NCI-H1930 (cell line): ENCODE measurements around the gene ZNF43.
"Not testable (repeated sequence)": the region's sequence is repeated elsewhere in the genome, so short reads cannot be mapped to it uniquely, and the experiment has no call there.

Experiments used
- DNase-seq, 2 experiments: peaks; one replicate each; lab custom pipeline; 2025; lab: John Stamatoyannopoulos, UW

The ZNF43 gene

DNA sequence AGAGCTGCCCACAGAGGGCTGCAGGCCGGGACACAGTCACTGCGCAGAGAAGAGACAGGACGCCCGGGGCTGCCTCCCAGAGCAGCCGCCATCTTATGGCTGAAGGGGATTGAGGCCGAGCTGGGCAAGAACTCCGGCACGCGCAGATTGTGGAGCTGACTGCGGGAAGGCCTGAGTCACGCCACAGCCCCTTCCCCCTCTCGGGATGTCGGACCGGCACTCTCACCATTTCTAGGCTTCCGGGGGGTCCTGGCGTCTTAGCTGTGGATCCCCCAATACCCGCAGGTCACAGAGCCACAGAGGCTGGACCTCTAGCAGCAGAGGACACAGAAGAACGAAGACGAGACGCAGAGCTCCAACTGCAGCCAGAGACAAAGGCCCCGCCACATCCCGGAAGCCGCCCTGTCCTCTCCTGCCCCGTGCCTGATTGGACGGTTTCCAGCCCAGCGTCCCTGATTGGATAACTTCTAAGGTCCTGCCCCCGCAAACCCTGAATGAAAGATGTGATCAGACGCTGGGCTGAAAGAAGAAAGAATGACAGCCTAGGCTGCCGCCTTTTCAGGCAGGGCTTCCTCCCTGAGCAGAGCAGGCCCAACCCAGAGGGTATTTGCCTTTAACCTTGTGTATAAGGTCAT lies at the start of gene ZNF43:
Gene ZNF43 (minus strand): TSS at position 373 of the 635 bp plus-strand sequence. CDS start 144 bp downstream, at position 229.
- DNase-seq: peak; percentile 75

DNA sequence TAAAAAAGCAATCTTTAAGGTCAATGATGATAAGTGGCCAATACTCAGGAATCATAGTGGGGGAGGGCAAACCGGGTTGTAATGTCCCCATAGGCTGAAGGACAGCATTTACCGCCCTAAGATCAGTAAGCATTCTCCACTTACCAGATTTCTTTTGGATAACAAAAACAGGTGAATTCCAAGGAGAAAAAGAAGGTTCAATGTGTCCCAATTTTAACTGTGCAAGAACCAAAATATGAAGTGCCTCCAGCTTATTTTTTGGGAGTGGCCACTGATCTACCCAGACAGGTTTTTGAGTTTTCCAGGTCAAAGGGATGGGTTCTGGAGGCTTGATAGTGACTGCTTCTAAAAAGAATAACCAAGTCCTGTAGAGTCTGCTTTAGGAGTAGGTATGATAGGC lies 49.5 kb upstream of the ZNF43 start:
- not testable (repeated sequence) for DNase-seq

DNA sequence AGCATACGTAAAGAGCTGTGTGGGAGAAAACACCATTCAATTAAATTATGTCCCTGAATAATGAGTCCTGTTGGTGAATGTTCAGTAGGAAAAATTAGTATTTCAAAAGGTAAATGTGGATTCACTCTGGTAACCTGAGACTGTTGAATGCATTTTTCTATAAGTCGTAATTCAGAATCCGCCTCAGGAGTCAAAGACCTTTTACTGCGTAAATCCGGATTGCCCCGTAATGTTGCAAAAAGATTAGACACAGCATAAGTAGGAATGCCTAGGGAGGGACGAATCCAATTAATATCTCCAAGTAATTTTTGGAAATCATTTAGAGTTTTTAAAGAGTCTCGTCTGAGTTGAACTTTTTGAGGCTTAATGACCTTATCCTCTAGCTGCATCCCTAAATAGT lies 48.8 kb upstream of the ZNF43 start:
- DNase-seq: not testable (repeated sequence)

DNA sequence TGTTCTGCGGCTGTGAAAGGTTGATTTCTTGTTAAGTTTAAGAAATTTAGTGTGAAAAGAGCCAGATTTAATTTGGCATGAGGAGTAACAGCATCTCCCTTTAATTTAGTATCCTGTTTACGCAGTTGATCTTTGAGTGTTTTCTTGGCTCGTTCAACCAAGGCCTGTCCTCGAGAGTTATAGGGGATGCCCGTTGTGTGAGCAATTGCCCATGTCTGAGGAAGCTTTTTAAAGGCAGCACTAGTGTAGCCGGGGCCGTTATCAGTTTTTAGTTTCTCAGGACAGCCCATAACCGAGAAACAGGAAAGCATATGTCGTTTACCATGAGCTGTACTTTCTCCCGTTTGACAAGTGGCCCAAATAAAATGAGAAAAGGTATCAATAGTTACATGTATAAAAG lies 47.5 kb upstream of the ZNF43 start:
- DNase-seq: no peak

DNA sequence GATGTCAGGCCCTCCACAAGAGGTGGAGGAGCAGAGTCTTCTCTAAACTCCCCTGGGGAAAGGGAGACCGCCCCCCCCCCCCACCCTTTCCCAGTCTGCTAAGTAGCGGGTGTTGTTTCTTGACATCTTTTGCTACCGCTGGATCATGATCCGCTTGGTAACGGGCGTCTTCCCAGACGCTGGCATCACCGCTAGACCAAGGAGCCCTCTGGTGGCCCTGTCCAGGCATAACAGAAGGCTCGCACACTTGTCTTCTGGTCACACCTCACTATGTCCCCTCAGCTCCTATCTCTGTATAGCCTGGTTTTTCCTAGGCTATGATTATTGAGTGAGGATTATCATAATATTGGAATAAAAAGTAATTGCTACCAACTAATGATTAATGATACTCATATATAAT lies 44.8 kb upstream of the ZNF43 start:
- not testable (repeated sequence) for DNase-seq

DNA sequence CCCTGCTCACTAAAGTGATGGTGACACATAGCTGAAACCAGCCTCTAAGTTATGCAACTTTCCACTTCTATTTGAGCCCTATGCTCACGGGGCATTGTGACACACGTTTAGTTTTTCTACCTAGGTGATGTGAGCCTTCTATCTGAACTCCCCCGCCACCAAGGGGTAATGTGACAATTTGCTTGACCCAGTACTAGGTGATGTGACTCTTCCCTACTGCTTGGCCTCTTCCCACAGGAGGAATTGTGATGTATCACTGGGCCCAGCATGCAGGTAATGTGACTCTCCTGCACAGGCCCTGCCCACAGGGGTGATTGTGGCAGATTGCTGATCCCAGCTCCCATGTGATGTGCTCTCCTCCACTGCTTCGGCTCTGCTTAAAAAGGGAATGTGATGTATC lies 42.7 kb upstream of the ZNF43 start:
- DNase-seq: no peak

DNA sequence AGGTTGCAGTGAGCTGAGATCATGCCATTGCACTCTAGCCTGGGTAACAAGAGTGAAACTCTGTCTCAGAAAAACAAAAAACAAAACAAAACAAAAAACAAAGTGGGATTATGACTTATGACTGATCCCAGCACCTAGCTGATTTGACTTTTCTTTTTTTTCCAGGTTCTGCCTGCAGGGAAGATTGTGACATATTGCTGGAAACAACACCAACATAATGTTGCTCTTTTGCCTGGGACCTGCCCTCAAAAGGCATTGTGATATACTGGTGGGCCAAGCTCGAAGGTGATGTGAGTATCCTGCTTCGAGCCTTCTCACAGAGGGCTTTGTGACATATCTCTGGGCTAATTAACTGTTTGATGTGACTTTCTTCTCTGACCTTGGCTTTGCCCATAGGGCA lies 42.0 kb upstream of the ZNF43 start:
- no peak for DNase-seq

DNA sequence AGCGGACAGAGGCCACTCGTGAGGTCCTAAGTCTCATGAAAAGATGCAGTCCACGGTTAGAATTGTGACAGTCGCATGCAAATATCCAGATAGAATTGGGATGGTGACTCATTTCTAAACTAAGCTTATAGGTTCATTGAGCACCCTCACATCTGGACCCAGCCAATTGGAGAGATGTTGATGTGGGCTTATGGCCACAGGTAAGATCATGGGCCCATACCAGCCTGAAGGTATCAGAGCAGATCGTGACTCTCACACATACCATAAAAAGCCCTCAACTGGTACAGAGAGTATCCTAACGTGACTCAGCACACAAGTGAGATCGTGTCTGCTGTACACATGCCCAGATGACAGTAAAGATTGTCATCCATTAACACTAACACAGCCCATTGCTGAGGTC lies 40.6 kb upstream of the ZNF43 start:
- not testable (repeated sequence) for DNase-seq

DNA sequence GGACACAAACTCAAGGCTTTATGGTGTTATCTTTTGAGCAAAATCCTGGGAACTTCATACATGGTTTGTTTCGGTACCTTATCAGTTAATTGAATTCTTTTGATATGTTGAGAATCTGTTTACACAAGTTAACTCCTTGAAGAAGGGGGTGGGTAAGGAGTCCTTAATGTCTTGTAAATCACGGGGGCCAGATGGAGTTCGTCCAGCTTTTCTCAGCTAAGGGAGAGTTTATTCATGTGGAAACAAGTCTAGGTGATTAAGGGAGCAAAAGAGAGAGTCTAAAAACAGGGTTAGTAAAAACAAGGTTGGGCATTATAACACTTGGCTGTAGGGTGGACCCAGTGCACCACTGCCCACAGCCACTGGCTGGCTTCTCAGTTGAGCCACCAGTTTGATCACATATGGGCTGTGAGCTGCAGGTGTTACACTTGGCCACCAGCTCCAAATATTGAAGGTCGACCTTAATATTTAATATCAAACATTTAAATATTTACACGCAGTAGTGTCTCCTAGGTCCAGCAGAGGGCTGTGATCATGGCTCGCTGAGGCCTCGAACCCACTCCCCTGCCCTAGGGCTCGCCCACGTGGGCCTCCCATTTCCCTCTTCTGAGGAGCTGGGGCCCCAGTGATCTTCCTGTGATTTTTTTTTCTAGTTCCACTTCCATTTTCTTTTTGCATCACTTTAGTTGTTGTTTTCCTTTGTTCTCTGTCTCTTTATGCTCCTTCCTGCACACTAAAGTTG lies 21.0 kb upstream of the ZNF43 start:
- DNase-seq: no peak

DNA sequence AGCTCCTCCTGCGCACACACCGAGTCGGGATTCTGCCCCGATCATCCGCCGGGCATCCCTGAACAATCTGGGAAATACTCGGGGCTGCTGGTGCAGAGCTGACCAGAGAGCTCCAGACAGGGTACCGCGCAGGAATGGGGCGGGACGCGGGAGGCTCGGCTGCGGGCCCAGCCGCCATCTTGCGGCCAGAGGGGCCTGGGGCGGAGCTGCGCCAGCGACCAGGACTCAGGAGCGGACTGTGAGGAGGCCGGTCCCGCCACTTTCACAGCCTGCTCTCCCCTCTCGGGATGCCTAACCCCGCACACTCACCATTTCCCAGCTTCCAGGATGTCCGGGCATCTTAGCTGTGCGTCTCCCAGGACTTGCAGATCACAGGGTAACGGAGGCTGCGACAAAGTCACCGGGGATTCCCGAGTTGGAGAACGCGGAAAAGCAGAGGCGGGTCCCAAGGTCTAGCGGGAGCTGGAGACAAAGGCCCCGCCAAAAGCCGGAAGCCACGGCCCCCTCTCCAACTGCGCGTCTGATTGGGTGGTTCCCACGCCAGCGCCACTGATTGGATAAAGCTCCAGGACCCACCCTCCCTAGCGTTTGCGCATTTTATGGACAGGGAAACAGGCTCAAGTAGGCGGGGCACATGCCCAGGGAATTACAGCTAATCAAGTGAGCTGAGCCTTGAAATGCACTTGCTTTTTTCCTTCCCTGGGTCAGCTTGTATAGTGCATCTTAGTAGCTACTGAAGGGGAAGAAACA lies 15.8 kb upstream of the ZNF43 start:
- DNase-seq: peak; percentile 86

DNA sequence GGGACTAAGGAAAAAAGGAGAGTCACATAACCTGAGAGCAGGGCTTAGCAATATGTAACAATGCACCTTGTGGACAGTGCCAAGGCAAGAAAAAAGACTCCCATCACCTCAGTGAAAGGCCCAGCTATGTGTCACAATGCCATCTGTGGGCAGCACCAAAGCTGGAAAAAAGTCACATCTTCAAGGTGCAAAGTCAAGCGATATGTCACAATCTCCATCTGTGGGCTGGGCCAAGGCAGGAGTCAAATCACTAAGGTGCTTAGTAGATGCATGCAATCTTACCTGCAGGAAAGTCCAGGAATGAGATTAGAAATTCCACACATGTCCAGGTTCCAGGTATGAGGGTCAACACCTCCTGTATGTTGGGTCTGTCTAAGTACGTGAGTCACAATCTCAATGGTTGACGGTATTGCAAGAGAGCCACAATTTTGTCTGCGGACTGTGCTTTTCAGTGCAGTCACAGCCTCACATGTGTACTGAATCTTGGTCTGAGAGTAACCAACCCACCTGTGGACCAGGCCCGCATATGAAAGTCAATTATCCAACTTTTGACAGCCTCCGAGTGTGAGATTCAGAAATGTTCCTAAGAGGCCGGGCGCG lies 14.8 kb upstream of the ZNF43 start:
- DNase-seq: no peak

DNA sequence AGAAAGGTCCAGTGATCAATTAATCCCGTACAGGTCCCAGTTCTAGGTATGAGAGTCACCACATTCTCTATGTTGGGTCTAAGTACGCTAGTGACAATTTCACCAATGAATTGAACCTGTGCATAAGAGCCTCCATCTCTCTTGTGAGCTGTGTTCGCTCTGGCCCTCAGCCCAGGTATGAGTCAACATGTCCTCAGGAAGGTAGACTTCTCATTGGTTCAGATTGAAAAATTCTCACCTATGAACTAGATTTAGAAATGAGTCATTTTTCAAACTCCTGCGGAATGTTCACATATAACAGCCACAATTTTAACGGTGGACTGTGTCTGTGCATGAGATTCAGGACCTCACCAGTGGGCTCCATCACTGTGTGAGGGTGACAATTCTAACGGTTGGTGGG lies 12.7 kb upstream of the ZNF43 start:
- no peak for DNase-seq

DNA sequence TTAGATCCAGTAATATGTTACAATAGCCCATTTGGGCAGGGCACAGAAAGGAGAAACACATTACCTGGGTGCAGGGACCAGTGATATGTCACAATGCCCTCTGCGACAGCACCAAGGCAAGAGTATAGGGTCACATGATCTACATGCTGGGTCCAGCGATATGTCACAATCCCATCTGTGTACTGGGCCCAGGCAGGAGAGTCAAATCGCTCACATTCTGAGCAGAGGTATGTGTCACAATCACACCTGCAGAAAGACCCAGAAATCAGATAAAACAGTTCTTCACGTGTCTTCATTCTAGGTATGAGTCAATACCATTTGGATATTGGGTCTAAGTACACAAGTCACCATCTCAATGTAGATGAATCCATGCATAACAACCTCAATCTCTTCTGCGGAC lies 7.1 kb upstream of the ZNF43 start:
- DNase-seq: no peak

DNA sequence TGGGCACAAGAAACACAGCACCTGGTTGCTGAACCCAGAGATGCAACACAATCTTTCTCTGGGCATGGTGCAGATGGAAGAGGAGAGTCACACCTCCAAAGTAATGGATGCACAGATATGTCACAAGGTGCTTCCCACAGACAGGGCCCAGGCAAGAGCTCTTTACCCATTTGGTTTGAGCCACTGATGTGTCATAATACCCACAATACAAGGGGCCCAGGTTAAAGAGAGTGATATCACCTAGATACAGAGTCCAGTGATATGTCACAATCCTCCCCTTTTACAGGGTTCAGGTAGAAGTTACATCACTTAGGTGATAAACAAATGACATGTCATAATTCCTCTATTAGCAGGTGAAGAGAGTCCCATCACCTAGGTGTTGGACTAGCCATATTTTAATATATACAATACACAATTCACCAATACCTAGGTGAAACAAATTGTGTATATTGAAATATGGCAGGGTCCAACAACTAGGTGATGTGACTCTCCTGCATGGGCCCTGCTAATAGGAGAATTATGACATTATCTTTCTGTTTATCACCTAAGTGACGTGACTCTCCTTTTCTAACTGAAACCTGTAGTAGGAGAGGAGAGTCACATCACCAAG lies 5.6 kb upstream of the ZNF43 start:
- DNase-seq: no peak

DNA sequence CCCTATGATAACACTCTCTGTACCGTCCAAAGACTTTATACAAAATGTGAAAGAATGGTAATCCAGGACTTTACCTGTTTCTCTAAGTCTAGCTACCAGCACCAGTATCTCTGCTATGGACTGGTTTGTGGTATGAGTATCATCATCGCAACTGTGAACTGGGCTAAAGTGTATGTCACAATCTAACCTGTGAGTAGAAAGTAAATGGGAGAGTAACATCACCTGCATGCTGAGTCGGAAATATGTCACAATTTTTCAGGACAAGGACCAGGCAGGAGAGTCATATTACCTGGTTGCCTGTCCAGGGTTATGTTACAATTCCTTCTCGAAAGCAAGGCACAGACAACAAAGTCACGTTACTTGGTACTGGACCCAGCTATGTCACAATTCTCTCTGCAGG lies 5.1 kb upstream of the ZNF43 start:
- no peak for DNase-seq

DNA sequence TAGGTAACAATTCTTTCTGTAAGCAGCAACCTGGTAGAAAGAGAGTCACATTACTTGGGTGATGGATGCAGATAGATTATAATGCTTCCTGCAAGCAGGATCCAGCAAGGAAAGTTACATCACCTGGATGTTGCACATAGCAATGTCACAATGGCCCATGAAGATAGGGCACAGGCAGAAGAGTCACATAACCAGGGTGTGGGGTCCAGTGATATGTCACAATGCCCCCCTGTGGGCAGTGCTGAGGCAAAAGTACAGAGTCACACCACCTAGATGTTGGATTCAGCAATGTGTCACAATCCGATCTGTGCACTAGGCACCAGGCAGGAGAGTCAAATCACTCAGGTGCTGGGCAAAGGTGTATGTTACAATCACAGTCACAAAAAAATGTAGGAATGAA lies 4.0 kb upstream of the ZNF43 start:
- DNase-seq: no peak

DNA sequence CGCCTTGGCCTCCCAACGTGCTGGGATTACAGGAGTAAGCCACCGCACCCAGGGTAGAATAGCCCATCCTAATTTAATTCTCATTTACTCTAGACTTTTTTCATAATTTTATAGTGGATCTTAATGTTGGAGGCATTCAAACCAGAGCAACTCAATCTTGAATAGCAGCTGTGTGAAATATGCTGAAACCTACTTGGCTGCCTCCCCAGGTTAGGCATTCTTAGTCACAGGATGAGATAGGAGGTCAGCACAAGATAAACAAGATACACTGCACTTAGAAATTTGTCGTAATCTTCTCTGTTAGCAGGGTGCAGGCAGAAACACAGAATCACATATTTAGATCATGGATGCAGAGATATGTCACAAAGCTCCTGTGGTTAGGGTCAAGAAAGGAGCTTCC lies 2.7 kb upstream of the ZNF43 start:
- no peak for DNase-seq

DNA sequence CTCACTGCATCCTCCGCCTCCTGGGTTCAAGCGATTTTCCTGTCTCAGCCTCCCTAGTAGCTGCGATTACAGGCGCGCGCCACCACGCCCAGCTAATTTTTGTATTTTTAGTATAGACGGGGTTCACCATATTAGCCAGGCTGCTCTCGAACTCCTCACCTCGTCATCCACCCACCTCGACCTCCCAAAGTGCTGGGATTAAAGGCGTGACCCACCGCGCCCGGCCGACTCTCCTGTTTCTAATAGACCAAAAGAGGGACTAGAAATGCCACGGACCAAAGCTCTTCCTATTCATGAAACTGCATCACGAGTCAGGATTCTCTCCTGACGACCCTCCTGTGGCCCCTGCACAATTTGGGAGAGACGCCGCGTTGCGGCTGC lies 563 bp downstream of the ZNF43 start:
- DNase-seq: no peak

DNA sequence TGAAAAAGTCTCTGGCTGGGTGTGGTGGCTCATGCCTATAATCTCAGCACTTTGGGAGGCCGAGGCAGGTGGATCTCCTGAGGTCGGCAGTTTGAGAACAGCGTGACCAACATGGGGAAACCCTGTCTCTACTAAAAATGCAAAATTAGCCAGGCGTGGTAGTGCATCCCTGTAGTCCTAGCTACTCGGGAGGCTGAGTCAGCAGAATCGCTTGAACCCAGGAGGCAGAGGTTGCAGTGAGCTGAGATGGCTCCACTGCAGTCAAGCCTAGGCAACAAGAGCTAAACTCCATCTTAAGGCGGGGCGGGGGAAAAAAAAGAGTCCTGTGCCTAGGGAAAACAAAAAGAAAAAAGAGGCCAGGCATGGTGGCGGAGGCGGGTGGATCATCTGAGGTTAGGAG lies 2.2 kb downstream of the ZNF43 start:
- no peak for DNase-seq

DNA sequence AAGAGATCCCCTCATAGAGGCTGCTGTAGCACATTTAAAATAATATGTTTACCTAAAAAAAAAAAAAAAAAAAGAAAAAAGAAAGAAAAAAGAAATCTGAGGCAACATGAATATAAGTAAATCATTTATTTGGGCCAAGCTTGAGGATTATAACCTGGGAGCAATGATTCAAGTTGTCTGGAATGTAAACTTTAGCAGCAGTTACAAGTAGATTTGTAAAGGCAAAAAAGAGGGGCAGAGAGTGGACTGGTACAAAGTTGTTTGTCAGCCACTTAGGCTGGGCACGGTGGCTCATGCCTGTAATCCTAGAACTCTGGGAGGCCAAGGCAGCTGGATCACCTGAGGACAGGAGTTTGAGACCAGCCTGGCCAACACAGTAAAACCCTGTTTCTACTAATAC lies 11.3 kb downstream of the ZNF43 start:
- no peak for DNase-seq

DNA sequence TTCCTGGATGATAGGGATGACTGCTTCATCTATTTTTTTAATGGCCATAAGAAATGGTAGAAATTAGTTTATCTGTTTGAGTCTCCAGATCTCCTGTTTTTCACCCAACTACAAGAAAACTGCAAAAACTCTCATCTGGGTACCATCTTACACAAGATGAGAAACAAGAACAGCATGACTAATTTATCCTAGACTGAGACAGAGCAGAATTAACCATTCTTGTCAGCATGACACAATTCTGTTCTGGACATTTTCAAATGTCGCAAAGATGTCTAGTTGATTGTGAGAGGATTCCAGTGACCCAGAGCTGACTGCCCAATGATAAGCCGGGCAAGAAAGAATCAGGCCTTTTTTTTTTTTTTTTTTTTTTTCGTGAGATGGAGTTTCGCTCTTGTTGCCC lies 12.8 kb downstream of the ZNF43 start:
- no peak for DNase-seq

DNA sequence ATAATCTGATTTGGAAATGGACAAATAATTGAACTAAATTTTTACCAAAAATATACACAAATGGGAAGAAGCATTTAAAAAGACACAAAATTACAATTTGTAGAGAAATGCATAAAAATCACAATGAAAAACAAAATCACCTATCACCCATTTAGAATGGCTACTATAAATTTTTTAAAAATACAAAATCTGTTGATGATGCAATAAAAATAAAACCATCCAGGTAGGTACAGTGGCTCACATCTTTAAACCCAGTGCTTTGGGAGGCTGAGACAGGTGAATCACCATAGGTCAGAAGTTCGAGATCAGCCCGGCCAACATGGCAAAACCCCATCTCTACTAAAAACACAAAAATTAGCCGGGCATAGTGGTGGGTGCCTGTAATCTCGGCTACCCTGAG lies 23.5 kb downstream of the ZNF43 start:
- DNase-seq: no peak
